GM12801 (cell line): ENCODE data around the gene HSF2BP.

Experiments used
- CTCF ChIP-seq: IDR thresholded peaks from one replicate; pipeline ENCODE4 v1.5.1; 2011; ENCODE audit warnings: control low read depth; ENCODE audit not compliant: insufficient read length; ENCODE audit errors: extremely low read depth

Gene HSF2BP

GRCh38 chr21:43665879-43666278 lies 6.6 kb upstream of the HSF2BP start:
- TF ChIP-seq CTCF, result no peak

GRCh38 chr21:43664358-43664757 lies 5.1 kb upstream of the HSF2BP start:
- TF ChIP-seq CTCF, result no peak

- no peak for TF ChIP-seq CTCF
Measured at GRCh38 chr21:43663033-43663432, 3.7 kb upstream of the HSF2BP start.

- no peak for TF ChIP-seq CTCF
Measured at GRCh38 chr21:43662286-43662685, 3.0 kb upstream of the HSF2BP start.

GRCh38 chr21:43658769-43659135 lies 536 bp downstream of the HSF2BP start:
- TF ChIP-seq CTCF, result no peak

GRCh38 chr21:43658088-43658741 lies 1.1 kb downstream of the HSF2BP start:
- TF ChIP-seq CTCF, result no peak

- no peak for TF ChIP-seq CTCF
Measured at GRCh38 chr21:43657355-43658087, 1.8 kb downstream of the HSF2BP start.
